Measurements from ENCODE around the gene TMEM260.
A peak's percentile ranks its signal among the peaks of the same experiment; 100 is the strongest.

TMEM260 gene

DNA sequence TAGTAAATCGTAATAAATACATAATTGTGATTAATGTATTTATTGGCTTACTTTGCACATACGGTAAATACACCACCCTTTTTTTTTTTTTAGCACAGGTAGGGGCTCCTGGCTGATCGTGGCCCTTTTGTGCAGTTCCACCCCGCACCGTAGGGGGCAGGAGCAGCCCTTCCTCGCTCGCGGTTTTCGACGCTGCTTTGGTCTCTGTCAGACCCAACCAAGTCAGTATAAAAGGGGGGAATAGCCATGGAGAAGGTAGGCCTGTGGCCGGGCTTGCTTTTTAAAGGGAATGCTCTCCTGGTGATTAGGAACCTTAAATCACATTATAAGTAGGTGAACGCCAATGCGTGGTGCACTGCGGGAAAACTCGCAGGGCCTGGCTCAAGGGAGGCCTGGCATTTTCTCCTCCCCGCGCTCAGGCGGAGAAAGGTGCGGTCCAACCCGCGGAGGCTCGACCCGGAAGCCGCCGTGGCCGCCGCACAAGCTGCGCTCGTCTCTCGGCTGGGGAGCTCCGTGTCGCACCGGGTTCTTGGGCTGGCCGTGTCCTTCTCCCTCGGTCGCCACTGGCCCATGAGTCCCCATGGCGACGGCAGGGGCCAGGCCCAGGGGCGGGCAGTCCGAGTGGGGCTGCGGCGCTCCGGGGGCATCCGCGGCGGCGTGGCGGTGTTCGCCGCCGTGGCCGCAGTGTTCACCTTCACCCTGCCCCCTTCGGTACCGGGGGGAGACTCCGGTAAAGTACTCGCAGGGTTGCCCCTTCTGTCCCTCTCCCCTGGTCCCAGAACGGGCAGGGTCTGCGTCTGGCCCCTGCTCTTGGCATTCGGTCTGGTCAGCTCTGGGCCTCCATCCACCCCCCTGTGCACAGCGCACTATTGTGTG lies at the start of gene TMEM260:
Gene TMEM260, plus strand, starts transcription at position 454 of the 876 bp plus-strand sequence. Its CDS starts 117 bp downstream, at position 571.
- peak; percentile 79 for DNase-seq (ENCODE audit: low read depth in 2 of 2)

- no peak for DNase-seq (ENCODE audit: low read depth in 2 of 2)
These were observed 47.1 kb upstream of the TMEM260 start for GRCh38 chr14:56532546-56532945.

DNA sequence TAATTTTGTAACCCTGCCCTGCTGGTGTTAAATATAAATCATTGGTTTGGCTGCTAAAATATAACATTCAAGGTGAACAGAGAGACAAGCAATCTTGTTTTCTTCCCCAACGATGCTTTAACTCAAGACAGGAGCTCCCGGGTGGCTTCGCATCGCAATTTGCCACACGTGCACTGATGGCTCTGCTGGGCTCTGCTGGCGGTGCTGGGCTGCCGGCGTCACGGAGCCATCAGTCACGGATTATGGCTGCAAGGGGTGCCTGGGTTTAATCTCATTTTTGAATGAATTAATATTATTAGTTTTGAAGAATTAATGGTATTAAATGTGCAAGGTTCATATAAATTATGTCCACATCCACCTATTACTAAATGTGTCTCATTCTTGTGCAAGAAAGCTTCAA lies 44.9 kb upstream of the TMEM260 start:
- no peak for DNase-seq (ENCODE audit: low read depth in 2 of 2)

- DNase-seq (ENCODE audit: low read depth in 2 of 2) = no peak
These were observed 39.7 kb upstream of the TMEM260 start for GRCh38 chr14:56539862-56540261.

DNA sequence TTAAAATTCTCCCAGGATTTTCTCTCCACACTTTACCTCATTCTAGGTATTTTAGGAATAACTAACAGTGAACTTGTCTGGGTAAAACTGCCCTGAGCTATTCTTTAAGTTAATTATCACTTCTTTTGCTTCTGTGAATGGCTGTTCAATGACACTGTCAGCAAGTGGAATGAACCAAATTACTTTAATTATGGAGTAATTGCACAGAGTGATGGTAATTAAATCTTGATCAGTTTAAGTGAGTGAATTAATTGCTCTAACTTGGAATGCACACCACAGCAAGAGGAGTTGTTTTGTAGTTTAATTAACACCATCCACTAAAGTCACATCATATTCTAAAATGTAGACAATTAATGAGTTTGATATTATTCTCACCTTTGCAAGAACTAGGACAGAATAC lies 36.2 kb upstream of the TMEM260 start:
- DNase-seq (ENCODE audit: low read depth in 2 of 2) = no peak

DNA sequence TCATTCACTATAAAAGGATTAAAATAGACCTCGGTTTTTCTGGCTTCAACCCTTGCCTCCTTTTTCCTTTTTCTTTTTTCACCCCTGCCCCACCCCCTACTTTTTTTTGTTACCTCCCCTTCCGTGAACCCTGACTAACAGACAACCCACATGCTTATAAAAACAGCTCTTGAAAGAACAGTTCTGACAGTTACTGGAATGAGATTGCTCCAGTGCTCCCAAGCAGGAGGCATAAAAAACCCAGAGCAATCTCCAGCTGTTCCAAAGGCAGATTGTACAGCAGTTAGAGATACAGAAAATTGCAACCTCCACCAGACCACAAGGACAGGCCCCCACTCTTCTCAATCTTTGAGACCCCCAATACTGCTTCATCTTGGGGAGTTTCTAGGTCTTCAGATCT lies 29.9 kb upstream of the TMEM260 start:
- no peak for DNase-seq (ENCODE audit: low read depth in 2 of 2)

- DNase-seq (ENCODE audit: low read depth in 2 of 2) = no peak
These were observed 27.0 kb upstream of the TMEM260 start for GRCh38 chr14:56552615-56553014.

DNA sequence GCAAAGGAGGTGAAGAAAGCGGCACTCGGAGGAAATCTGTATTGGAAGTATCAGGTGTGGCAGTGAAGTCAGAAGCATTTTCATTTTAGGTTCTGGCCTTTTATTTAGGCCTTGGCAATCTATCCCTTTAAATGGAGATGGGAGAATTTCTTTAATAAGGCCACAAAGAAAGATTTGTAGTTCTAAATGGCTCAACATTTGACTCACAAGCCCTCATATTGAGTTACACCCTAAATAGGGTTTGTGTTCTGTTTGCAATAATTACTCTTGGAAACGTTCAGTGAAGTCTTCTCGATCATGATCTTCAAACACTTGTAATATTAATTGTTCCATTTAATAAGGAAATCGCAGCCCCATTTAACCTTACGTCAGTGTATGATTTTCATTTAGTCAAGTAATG lies 25.3 kb upstream of the TMEM260 start:
- DNase-seq (ENCODE audit: low read depth in 2 of 2) = no peak

- DNase-seq (ENCODE audit: low read depth in 2 of 2) = no peak
These were observed 23.6 kb upstream of the TMEM260 start for GRCh38 chr14:56555921-56556570.

- DNase-seq (ENCODE audit: low read depth in 2 of 2) = no peak
These were observed 20.4 kb upstream of the TMEM260 start for GRCh38 chr14:56559182-56559581.

DNA sequence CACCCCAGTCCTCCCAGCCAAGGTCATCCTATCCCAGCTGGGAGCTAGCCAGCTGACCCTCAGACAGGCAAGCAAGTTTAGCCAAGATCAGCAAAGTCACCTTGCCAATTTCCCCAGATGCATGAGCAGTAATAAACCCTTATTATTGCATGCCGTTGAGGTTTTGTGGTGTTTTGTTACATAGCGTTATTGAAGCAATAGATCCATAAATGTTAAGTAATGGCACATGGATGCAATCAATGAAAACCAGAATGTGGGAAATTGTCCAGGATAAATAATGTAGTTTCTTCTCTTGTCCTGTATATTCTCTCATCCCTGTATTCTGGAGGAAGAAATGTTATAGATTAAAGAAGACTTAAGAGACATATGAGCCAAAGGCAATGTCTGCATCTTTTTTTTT lies 18.0 kb upstream of the TMEM260 start:
- DNase-seq (ENCODE audit: low read depth in 2 of 2) = no peak

GRCh38 chr14:56562883-56563282 lies 16.7 kb upstream of the TMEM260 start:
- no peak for DNase-seq (ENCODE audit: low read depth in 2 of 2)

DNA sequence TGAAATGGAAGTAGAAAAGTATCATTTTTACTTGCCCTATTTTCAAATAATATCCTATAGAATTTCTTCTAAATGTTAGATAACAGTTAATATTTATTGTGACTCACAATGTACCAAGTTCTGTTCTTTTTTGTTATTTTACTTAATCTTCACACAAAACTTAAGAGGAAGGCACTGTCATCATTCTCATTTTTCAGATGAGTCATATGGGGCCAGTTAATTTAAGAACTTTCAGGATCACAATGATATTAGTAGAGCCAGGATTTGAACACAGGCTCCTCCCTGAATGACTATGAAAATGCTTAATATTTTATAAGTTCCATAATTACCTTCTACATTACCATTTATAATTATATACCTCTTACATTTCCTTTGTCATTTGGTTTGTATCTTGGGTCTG lies 10.4 kb upstream of the TMEM260 start:
- DNase-seq (ENCODE audit: low read depth in 2 of 2) = no peak

GRCh38 chr14:56570295-56570694 lies 9.3 kb upstream of the TMEM260 start:
- no peak for DNase-seq (ENCODE audit: low read depth in 2 of 2)

GRCh38 chr14:56580221-56580711 lies 668 bp downstream of the TMEM260 start:
- no peak for DNase-seq (ENCODE audit: low read depth in 2 of 2)

- no peak for DNase-seq (ENCODE audit: low read depth in 2 of 2)
These were observed 1.6 kb downstream of the TMEM260 start for GRCh38 chr14:56581041-56581727.

DNA sequence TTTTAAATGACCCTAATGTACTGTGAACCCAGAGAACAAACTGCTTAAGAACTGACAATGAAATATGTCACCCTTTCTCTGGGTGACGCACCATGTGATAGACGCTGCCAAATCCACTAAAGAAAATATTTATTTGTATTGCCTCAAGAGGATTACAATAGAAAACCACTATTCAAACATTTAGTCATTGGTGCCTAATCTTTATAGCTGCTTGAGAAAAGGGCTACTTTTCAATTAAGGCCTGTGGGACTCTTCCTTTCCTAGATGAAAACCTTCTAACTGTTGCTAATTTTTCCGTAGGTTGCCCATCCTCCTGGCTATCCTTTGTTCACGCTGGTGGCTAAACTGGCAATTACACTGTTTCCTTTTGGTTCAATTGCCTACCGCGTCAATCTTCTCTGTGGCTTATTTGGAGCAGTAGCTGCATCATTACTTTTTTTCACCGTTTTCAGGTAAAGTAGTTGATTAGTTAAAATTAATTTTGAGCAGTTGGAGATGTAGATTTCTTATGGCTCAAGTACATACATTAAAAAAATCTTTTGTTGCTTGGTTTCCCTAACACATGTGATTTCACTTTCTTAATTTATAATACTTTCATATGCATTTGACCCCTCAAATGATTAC lies 6.0 kb downstream of the TMEM260 start:
- DNase-seq (ENCODE audit: low read depth in 2 of 2) = no peak

- no peak for DNase-seq (ENCODE audit: low read depth in 2 of 2)
These were observed 8.1 kb downstream of the TMEM260 start for GRCh38 chr14:56587701-56588100.

- no peak for DNase-seq (ENCODE audit: low read depth in 2 of 2)
These were observed 10.9 kb downstream of the TMEM260 start for GRCh38 chr14:56590535-56590960.

- no peak for DNase-seq (ENCODE audit: low read depth in 2 of 2)
These were observed 13.3 kb downstream of the TMEM260 start for GRCh38 chr14:56592746-56593544.

- no peak for DNase-seq (ENCODE audit: low read depth in 2 of 2)
These were observed 14.8 kb downstream of the TMEM260 start for GRCh38 chr14:56594428-56594827.
